HG03139 (cell line): ENCODE results near the gene GGT5.
"Not testable (repeated sequence)": the region's sequence is repeated elsewhere in the genome, so short reads cannot be mapped to it uniquely, and the experiment has no call there.

ENCODE experiments used
- ATAC-seq: cut with Tn5 transposase; IDR thresholded peaks from one replicate; pipeline ENCODE4 v1.9.1; 2021; ENCODE audit not compliant: unreplicated experiment

The GGT5 gene

GRCh38 chr22:24235315-24235714, 9.6 kb downstream of the GGT5 start:
- no peak for ATAC-seq

DNA sequence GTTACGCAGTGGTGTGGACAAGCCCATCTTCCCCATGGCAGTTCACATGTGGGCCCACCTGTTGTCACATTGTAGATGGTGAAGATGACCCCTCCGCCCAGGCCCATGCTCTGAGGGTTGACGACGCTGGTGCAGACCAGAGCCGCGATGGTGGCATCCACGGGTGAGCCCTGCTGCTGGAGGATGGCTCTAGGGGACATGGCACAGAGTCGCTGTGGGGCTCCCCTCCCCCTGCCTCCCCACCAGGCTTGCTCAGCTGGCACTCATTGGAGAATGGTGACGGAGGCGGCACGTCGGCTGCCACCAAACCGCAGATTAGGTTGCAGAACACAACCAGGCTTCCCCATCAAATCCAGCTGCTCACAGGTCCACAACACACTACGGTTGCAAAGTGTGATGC, 11.1 kb downstream of the GGT5 start:
- ATAC-seq, result no peak

DNA sequence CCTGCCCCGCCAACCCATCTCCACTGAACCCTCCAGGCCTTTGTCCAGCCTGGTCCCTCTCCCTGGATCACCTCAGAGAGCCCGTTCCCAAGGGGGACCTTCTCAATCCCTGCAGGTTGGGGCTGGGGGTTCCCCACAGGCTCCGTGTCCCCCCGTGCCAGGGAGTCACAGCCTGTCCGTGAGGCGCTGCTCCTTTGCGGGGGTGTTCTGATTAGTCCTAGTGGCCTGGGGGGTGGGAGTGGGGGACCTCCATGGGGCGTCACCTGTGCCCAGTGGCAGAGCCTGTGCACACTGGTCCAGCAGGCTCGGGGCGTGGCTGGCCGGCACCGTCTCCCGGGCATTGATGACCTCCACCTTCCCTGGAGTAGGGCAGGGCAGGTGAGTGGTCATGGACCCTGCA, 11.6 kb downstream of the GGT5 start:
- ATAC-seq, result no peak

GRCh38 chr22:24232725-24233124, 12.2 kb downstream of the GGT5 start:
- ATAC-seq, result no peak

GRCh38 chr22:24232124-24232523, 12.8 kb downstream of the GGT5 start:
- ATAC-seq, result no peak

- no peak for ATAC-seq
Measured at GRCh38 chr22:24231706-24232105, 13.2 kb downstream of the GGT5 start.

GRCh38 chr22:24230911-24231656, 13.8 kb downstream of the GGT5 start:
- no peak for ATAC-seq

DNA sequence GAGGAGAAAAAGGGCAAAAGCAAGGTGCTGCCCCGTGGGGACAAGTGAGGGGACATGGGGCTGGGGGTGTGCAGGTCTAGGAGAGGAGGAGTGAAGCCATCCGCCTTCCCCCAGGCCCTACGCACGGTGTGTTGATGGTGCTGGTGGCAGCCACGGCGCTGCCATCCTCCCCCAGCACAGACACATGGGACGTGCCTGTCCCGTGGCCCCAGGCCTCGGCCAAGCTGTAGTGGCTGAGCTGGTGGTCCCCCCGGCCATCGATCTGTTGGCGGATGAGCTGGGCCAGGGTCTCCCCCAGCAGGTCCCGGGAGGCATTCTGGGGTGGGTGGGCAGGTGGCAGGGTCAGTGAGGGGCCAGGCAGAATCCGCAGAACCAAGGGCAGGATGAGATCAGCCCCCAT, 18.9 kb downstream of the GGT5 start:
- no peak for ATAC-seq

DNA sequence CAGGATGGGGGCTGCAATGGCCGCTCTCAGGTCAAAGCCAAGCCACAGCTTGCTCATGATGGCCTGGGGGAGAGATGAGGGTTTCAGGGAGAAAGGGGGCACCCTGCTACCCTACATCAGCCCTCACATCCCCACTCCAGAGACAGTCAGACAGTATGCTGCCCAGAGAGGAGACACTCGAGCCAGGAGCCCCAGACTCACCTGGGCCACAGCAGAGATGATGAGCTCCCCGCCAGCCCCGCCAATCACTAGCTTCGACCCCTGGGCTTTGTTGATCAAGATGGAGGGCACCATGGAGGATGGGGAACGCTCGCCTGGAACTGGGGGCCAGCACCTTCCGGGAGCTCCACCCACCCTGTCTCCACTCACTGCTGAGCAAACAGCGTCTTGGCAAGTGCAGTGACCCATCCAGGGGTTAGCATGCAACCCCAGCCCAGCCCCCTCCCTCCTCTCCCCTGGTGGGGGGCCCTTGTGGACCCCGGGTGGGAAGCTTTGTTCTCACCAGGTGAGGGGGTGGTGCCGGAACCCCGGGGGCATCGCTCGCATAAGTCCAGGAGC, 19.8 kb downstream of the GGT5 start:
- no peak for ATAC-seq

DNA sequence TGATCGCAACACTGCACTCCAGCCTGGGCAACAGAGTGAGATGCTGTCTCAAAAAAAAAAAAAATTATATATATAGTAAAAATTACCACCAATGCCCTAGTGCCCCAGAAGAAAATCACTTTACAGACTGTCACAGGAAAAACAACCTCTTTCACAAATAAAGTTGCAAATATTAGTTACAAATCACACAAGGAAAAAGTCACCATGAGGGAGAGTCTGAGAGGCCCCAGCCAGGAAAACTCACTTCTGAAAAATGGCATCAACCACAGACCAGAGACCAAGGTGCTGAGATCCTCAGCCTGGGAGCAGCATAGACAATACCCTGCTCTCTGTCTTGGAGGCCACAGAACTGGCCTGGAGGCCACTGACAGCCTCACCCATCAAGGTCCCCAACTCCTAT, 20.4 kb downstream of the GGT5 start:
- ATAC-seq, result no peak

DNA sequence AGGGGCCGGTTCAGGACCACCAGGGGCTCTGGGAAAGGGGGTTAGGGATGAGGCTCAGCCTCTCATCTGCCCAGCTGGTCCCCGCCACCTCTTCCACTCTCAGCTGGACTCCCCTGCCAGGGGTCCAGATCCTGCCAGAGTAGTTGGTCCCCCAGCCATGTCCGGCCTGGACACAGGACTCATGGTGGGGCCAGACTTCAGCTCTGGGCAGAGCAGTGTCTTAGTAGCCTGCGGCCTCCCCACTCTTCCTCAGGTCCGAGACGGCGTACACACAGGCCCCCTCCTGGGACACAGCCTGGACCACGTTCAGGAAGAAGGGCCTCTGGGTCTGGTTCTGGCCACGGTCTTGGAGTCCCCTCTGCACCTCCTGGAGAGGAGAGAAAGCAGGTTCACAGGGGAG, 25.1 kb downstream of the GGT5 start:
- ATAC-seq, result no peak

DNA sequence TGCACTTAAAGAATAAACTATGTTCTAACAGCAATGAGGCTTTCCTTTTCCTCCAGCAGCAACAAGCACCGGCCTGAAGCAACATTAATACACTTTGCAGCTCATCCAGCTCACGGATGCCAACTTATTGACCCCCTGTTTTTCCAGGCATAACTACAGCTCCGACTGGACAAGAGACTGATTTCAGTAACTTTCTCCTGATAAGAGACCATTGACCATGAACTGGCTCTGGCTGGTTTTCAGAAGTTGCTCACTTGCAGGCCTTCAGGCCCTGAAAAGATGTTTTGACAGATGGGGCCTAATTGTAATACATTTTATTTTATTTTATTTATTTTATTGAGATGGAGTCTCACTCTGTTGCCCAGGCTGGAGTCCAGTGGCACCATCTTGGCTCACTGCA, 27.5 kb downstream of the GGT5 start:
- no peak for ATAC-seq

GRCh38 chr22:24216541-24217209, 28.2 kb downstream of the GGT5 start:
- no peak for ATAC-seq

DNA sequence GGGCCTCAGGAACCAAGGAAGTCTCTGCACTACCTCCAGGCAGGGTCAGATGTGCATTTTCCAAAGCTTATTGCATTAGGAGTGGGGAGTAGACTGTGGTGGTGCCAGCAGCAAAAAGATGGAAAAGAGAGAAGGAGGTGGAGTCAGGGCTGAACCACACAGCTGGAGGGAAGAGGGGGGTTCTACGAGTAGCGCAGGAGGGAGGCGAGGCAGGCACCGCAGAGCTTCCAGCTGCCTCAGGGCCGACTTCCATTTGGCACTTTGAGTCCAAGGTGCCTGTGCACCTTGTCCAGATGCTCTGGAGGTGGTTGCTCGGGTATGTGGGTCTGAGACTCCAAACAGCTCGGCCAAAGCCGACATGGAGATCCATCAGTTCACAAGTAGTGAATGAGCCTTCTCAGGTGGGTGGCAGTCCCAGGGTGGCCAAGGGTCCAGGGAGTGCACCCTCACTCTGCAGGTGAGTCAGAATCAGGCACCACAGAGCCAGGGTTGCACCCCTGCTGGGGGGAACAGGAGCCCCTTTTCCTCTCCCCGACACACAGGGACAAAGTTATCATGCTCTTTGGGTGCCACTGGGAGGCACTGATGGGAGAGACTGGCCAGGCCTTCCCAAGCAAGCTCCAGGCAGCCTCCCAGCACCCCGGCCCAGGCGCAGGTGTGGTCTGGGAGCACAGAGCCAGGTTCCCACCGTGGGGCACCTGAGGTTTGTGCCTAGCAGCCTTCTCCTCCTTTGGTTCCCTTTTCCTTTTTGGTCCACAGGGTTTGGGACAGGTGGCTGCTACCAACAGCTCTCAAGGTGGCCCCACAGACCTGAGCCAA, 30.2 kb downstream of the GGT5 start:
- no peak for ATAC-seq

GRCh38 chr22:24213111-24213510, 31.8 kb downstream of the GGT5 start:
- not testable (repeated sequence) for ATAC-seq

DNA sequence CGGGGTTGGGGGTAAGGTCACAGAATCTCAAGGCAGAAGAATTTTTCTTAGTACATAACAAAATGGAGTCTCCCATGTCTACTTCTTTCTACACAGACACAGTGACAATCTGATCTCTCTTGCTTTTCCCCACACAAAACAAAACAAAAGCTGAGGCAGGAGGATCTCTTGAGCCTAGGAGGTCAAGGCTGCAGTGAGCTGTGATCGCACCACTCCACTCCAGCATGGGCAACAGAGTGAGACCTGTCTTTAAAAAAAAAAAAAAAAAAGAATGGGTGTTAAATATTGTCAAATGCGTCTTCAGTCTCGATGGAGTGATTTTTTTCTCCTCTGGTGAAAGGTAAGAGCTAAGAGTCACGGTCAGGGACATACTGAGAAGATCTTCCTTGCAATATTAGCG, 33.2 kb downstream of the GGT5 start:
- ATAC-seq, result not testable (repeated sequence)

DNA sequence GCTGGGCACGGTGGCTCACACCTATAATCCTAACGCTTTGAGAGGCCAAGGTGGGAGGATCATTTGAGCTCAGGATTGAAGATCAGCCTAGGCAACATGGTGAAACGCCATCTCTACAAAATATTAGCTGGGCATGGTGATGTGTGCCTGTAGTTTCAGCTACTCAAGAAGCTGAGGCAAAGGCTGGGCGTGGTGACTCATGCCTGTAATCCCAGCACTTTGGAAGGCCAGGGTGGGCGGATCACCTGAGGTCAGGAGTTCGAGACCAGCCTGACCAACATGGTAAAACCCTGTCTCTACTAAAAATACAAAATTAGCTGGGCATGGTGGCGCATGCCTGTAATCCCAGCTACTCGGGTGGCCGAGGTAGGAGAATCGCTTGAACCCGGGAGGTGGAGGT, 34.5 kb downstream of the GGT5 start:
- ATAC-seq, result not testable (repeated sequence)

DNA sequence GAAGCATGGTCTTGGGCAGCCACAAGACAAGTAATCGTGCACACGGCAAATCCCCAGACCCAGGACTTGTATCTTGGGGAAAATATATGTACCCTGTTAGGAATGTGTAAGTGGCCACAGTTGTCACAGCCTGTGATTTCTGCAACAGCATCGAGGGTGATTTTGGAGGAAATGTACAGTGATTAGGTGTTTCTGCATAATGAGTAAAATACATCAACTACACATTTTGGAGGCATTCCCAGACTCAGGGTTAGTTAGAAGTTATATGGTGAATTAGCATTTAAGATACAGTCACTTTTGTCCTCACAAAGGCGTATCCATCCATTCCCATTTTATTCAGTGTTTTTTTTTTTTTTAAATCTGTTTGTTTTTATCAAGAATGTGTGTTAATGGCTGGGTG, 35.2 kb downstream of the GGT5 start:
- no peak for ATAC-seq

GRCh38 chr22:24209016-24209415, 35.9 kb downstream of the GGT5 start:
- ATAC-seq, result no peak

GRCh38 chr22:24208012-24208749, 36.7 kb downstream of the GGT5 start:
- ATAC-seq, result no peak
